Measurements from ENCODE around the gene ABI3BP. TPM values are rescaled to one million over a fixed set of nuclear protein-coding genes. Genes with fewer than 3 reads are reported as not detected.

The ABI3BP gene
- total RNA-seq, 2 experiments from 2014 or later = not detected

GRCh38 chr3:100984308-100984707 lies 8.9 kb downstream of the ABI3BP start:
- H3K27me3 Mint-ChIP-seq = peaks cover 5% of the 10 kb centered on the region
- H3K36me3 Mint-ChIP-seq (ENCODE audit: low read depth) = no peaks in the 10 kb centered on the region
- no peak for ATAC-seq
- no peaks in the 10 kb centered on the region for H3K9me3 Mint-ChIP-seq
- H3K27ac Mint-ChIP-seq = no peak overlapping the region
- POLR2A ChIA-PET = no interaction called here
- no peak for TF ChIP-seq CTCF (IDR thresholded peaks at IDR 0.05)
- CTCF ChIA-PET = interaction anchor here (1.6 kb wide), 1 partner anchor 86 kb away, joined by 3 read pairs; no protein-coding TSS in a partner anchor
- no peak overlapping the region for H3K4me3 Mint-ChIP-seq
- no peak for DNase-seq
- H3K4me1 Mint-ChIP-seq (ENCODE audit: low read depth) = no peaks in the 10 kb centered on the region
- intact Hi-C loops (cut with micrococcal nuclease) = no loop called here

GRCh38 chr3:100982710-100983109 lies 10.5 kb downstream of the ABI3BP start:
- ChIA-PET CTCF (interaction anchor here (1.6 kb wide), 1 partner anchor 88 kb away, joined by 3 read pairs; no protein-coding TSS in a partner anchor), POLR2A (no interaction called here)
- intact Hi-C loops (cut with micrococcal nuclease) = no loop called here
- no peak for DNase-seq
- no peaks in the 10 kb centered on the region for H3K36me3 Mint-ChIP-seq (ENCODE audit: low read depth)
- peaks cover 4% of the 10 kb centered on the region for H3K27me3 Mint-ChIP-seq
- no peaks in the 10 kb centered on the region for H3K4me1 Mint-ChIP-seq (ENCODE audit: low read depth)
- TF ChIP-seq CTCF (IDR thresholded peaks at IDR 0.05) = no peak
- ATAC-seq = no peak
- H3K27ac Mint-ChIP-seq = no peak overlapping the region
- no peaks in the 10 kb centered on the region for H3K9me3 Mint-ChIP-seq
- H3K4me3 Mint-ChIP-seq = no peak overlapping the region

- ChIA-PET CTCF (no interaction called here), POLR2A (no interaction called here)
- Mint-ChIP-seq H3K9me3 (no peaks in the 10 kb centered on the region), H3K4me1 (ENCODE audit: low read depth) (no peaks in the 10 kb centered on the region), H3K4me3 (no peak overlapping the region), H3K27ac (no peak overlapping the region), H3K27me3 (peaks cover 4% of the 10 kb centered on the region), H3K36me3 (ENCODE audit: low read depth) (no peaks in the 10 kb centered on the region)
- no peak for TF ChIP-seq CTCF (IDR thresholded peaks at IDR 0.05)
- intact Hi-C loops (cut with micrococcal nuclease) = no loop called here
- no peak for ATAC-seq
- no peak for DNase-seq
Measured at GRCh38 chr3:100981164-100981911, 11.9 kb downstream of the ABI3BP start.

- ATAC-seq (no peak), DNase-seq (no peak)
- no peaks in the 10 kb centered on the region for H3K9me3 Mint-ChIP-seq
- ChIA-PET POLR2A (no interaction called here), CTCF (no interaction called here)
- intact Hi-C loops (cut with micrococcal nuclease) = no loop called here
- H3K4me3 Mint-ChIP-seq = no peak overlapping the region
- peaks cover 4% of the 10 kb centered on the region for H3K27me3 Mint-ChIP-seq
- no peak overlapping the region for H3K27ac Mint-ChIP-seq
- H3K36me3 Mint-ChIP-seq (ENCODE audit: low read depth) = no peaks in the 10 kb centered on the region
- TF ChIP-seq CTCF (IDR thresholded peaks at IDR 0.05) = no peak
- H3K4me1 Mint-ChIP-seq (ENCODE audit: low read depth) = no peaks in the 10 kb centered on the region
Measured at GRCh38 chr3:100978011-100978659, 15.1 kb downstream of the ABI3BP start.

GRCh38 chr3:100976611-100977010 lies 16.6 kb downstream of the ABI3BP start:
- Mint-ChIP-seq H3K9me3 (no peaks in the 10 kb centered on the region), H3K27ac (no peak overlapping the region), H3K4me1 (ENCODE audit: low read depth) (no peaks in the 10 kb centered on the region), H3K4me3 (no peak overlapping the region), H3K27me3 (peaks cover 5% of the 10 kb centered on the region), H3K36me3 (ENCODE audit: low read depth) (no peaks in the 10 kb centered on the region)
- ChIA-PET POLR2A (no interaction called here), CTCF (no interaction called here)
- ATAC-seq (no peak), DNase-seq (no peak)
- no peak for TF ChIP-seq CTCF (IDR thresholded peaks at IDR 0.05)
- intact Hi-C loops (cut with micrococcal nuclease) = no loop called here
